Endothelial cell of umbilical vein (primary cell): ENCODE measurements around the gene TMPRSS13. TPM values are rescaled to one million over a fixed set of nuclear protein-coding genes. Genes with fewer than 3 reads are reported as not detected.

ENCODE experiments used
- BruUV-seq: library from RNA; stranded (reverse); fragments of 400-500 nt; replicated peaks from 2 replicates; lab custom pipeline; 2021; lab: Mats Ljungman, UMichigan
- CTCF ChIA-PET: fragments of 300-600, 350-600 bp; sonication (Branson Sonifier 250); formaldehyde crosslinking; loops from one replicate; lab custom pipeline; 2021; ENCODE audit warnings: antibody characterized with exemption, inconsistent platforms; lab: Charles Lee
- POLR2A ChIA-PET: fragments of 300-600, 350-600 bp; sonication (Branson Sonifier 250); formaldehyde crosslinking; loops from one replicate; lab custom pipeline; 2021; ENCODE audit warnings: antibody characterized with exemption, inconsistent platforms; lab: Charles Lee
- DNase-seq: peaks from one replicate; pipeline ENCODE4 v3.0.0-alpha.2; 2011; ENCODE audit warnings: low read depth, low spot score
- FAIRE-seq: peaks from 2 replicates; lab custom pipeline; 2011; peaks lifted over from hg19 to GRCh38; lab: Jason Lieb, UNC
- H2AFZ ChIP-seq: 2 replicates; pipeline ENCODE4 v1.6.0; 2012; ENCODE audit warnings: low read depth, low read length, control low read depth, inconsistent platforms
- H3K27ac ChIP-seq: 2 replicates; pipeline ENCODE4 v1.5.1; 2011; ENCODE audit warnings: low read depth, mild to moderate bottlenecking, control low read depth, low read length, moderate library complexity; ENCODE audit not compliant: insufficient read depth
- H3K27me3 ChIP-seq, 2 experiments: 2 replicates each; pipeline versions ENCODE4 v1.6.0 to v1.6.1; 2011; ENCODE audit warnings: low read length in 2 of 2, mixed read lengths in 1 of 2; ENCODE audit not compliant: control insufficient read depth in 2 of 2, insufficient read depth in 2 of 2
- H3K36me3 ChIP-seq, 2 experiments: 2 replicates in 1 of 2; 3 replicates in 1 of 2; pipeline ENCODE4 v1.5.1; 2011; ENCODE audit warnings: low read length in 2 of 2, mild to moderate bottlenecking in 1 of 2, moderate library complexity in 1 of 2; ENCODE audit not compliant: control insufficient read depth in 2 of 2, insufficient read depth in 2 of 2; ENCODE audit errors: extremely low read depth in 1 of 2
- H3K4me1 ChIP-seq: 3 replicates; pipeline ENCODE4 v1.5.1; 2011; ENCODE audit warnings: mild to moderate bottlenecking, low read length; ENCODE audit not compliant: control insufficient read depth, insufficient read depth; ENCODE audit errors: extremely low read depth
- H3K4me2 ChIP-seq: 2 replicates; pipeline ENCODE4 v1.6.1; 2011; ENCODE audit warnings: low read length, control low read depth, mixed read lengths; ENCODE audit not compliant: insufficient read depth
- H3K4me3 ChIP-seq, 3 experiments: fragments of 200-600 bp in 1 of 3; sonication (generic), shearing (Covaris generic) in 1 of 3; replicated peaks in 1 of 3; 2 replicates each; pipeline ENCODE4 v1.5.1; 2011 to 2016; ENCODE audit warnings: control low read depth in 3 of 3, low read length in 3 of 3, mild to moderate bottlenecking in 2 of 3, inconsistent platforms in 1 of 3, low read depth in 1 of 3, moderate library complexity in 1 of 3; ENCODE audit not compliant: insufficient read depth in 1 of 3
- H3K79me2 ChIP-seq: 2 replicates; pipeline ENCODE4 v1.6.0; 2012; ENCODE audit warnings: low read length, inconsistent platforms; ENCODE audit not compliant: control insufficient read depth, insufficient read depth
- H3K9ac ChIP-seq: replicated peaks from 2 replicates; pipeline ENCODE3; 2011; ENCODE audit warnings: low read length, control low read depth; ENCODE audit not compliant: insufficient read depth; ENCODE audit errors: extremely low read depth
- H3K9me1 ChIP-seq: replicated peaks from 3 replicates; pipeline ENCODE4 v1.6.0; 2011; ENCODE audit warnings: mild to moderate bottlenecking, low read length; ENCODE audit not compliant: control insufficient read depth, insufficient read depth; ENCODE audit errors: extremely low read depth
- H3K9me3 ChIP-seq: replicated peaks from 2 replicates; pipeline ENCODE4 v1.5.1; 2012; ENCODE audit warnings: low read length, inconsistent platforms; ENCODE audit not compliant: control insufficient read depth, insufficient read depth
- H4K20me1 ChIP-seq: replicated peaks from 2 replicates; pipeline ENCODE3; 2011; ENCODE audit warnings: mild to moderate bottlenecking, low read length; ENCODE audit not compliant: control insufficient read depth, insufficient read depth; ENCODE audit errors: extremely low read depth
- CTCF ChIP-seq, 2 donors: IDR thresholded peaks; 1 replicate in 1 of 2; 2 replicates in 1 of 2; pipeline ENCODE4 v1.5.1; 2011; ENCODE audit warnings: low read length in 2 of 2, mild to moderate bottlenecking in 2 of 2, moderate library complexity in 2 of 2, control low read depth in 1 of 2, inconsistent platforms in 1 of 2, low read depth in 1 of 2; ENCODE audit not compliant: insufficient read depth in 1 of 2; ENCODE audit errors: extremely low read depth in 1 of 2
- EZH2 ChIP-seq: IDR thresholded peaks from 2 replicates; pipeline ENCODE4 v1.6.1; 2012; ENCODE audit warnings: borderline replicate concordance, low read depth, mild to moderate bottlenecking, moderate library complexity, low read length, inconsistent platforms; ENCODE audit not compliant: severe bottlenecking
- FOS ChIP-seq: IDR thresholded peaks from 2 replicates; pipeline ENCODE4 v1.6.1; 2011; ENCODE audit warnings: mild to moderate bottlenecking, low read length, moderate library complexity, borderline replicate concordance; ENCODE audit not compliant: insufficient read depth
- GATA2 ChIP-seq: IDR thresholded peaks from 2 replicates; pipeline ENCODE4 v1.7.0; 2011; ENCODE audit warnings: low read depth, mild to moderate bottlenecking, moderate library complexity, mixed read lengths, low read length; ENCODE audit not compliant: insufficient read length, insufficient read depth
- JUN ChIP-seq: IDR thresholded peaks from 2 replicates; pipeline ENCODE4 v1.6.1; 2011; ENCODE audit warnings: borderline replicate concordance, low read depth; ENCODE audit not compliant: insufficient read length, insufficient read depth
- MAX ChIP-seq: IDR thresholded peaks from 2 replicates; pipeline ENCODE4 v1.6.1; 2011; ENCODE audit not compliant: insufficient read depth, insufficient read length
- MYC ChIP-seq: IDR thresholded peaks from one replicate; pipeline ENCODE4 v1.6.1; 2011; ENCODE audit warnings: mild to moderate bottlenecking, low read depth, low read length
- POLR2A ChIP-seq: IDR thresholded peaks from 2 replicates; pipeline ENCODE4 v1.6.1; 2012; ENCODE audit warnings: low read depth, mild to moderate bottlenecking, control low read depth, low read length
- POLR2AphosphoS5 ChIP-seq: IDR thresholded peaks from 2 replicates; pipeline ENCODE4 v1.6.1; 2012; ENCODE audit warnings: low read depth, mild to moderate bottlenecking, control low read depth, low read length, moderate library complexity; ENCODE audit not compliant: insufficient read depth
- dilution Hi-C: fragments of 300-500 bp; cut with MboI; formaldehyde crosslinking; loops from one replicate; pipeline ENCODE4 v1.15.0; 2019; ENCODE audit warnings: low sequenced_read_pairs; ENCODE audit not compliant: extremely low pct_ligation_motif_present
- intact Hi-C: fragments of 100-400 bp; cut with micrococcal nuclease; formaldehyde crosslinking; loops from one replicate; pipeline ENCODE4 v1.10.0; 2022
- polyA plus RNA-seq, 4 experiments: library from polyadenylated mRNA; depleted of rRNA in 3 of 4; stranded (reverse) in 3 of 4; unstranded in 1 of 4; fragments of >200 nt; gene quantifications; 2 replicates each; pipeline versions ENCODE4 v1.2.1 to v1.2.3, GENCODE V29; 2011 to 2012; ENCODE audit warnings: missing spikeins in 1 of 4
- total RNA-seq: library from RNA; stranded (reverse); gene quantifications from 2 replicates; pipeline ENCODE4 v1.2.3, GENCODE V29; 2021

Gene TMPRSS13
- total and polyA plus RNA-seq, 2 donors (not counting 3 experiments of a cell fraction or from before 2014, with no cell fraction given): 0.22 to 0.46 TPM

- Histone ChIP-seq H3K9me3 (no peaks in the 10 kb centered on the region), H2AFZ (no peak overlapping the region), H3K27ac (no peak overlapping the region), H3K27me3 (peaks cover 4 to 6% of the 10 kb centered on the region in 2 experiments), H3K4me2 (no peak overlapping the region), H4K20me1 (no peaks in the 10 kb centered on the region), H3K4me3 (no peak overlapping the region), H3K4me1 (no peaks in the 10 kb centered on the region), H3K9ac (no peak overlapping the region), H3K79me2 (no peaks in the 10 kb centered on the region), H3K36me3 (no peaks in the 10 kb centered on the region), H3K9me1 (no peaks in the 10 kb centered on the region)
- FAIRE-seq (no peak), DNase-seq (no peak)
- intact Hi-C loops: no loop called here
- dilution Hi-C loops: no loop called here
- TF ChIP-seq POLR2AphosphoS5 (no peak), MAX (no peak), CTCF (IDR thresholded peaks at IDR 0.05; ENCODE audit: extremely low read depth in 1 of 2, insufficient read depth in 1 of 2, low read depth in 1 of 2, low read length in 2 of 2) (no peak), EZH2 (no peak), FOS (no peak), GATA2 (no peak), MYC (no peak), JUN (no peak), POLR2A (no peak)
- CTCF ChIA-PET: interaction anchor here (1.5 to 3.1 kb wide), 2 partner anchors 13 to 29 kb away, joined by 6 to 18 read pairs; no protein-coding TSS in a partner anchor
- POLR2A ChIA-PET: no interaction called here
- BruUV-seq: no TSS peak
These were observed 4.3 kb upstream of the TMPRSS13 start for GRCh38 chr11:117933475-117933874.
